Measurements from ENCODE around the gene FNDC8.

The FNDC8 gene

GRCh38 chr17:35129154-35129972 is 7.9 kb downstream of the FNDC8 start:
- DNase-seq (ENCODE audit: low read depth): no peak
- TF ChIP-seq CTCF (IDR thresholded peaks at IDR 0.05; ENCODE audit: control insufficient read depth, insufficient read depth, low read depth, low read length, missing control alignments): no peak
- H3K4me3 ChIP-seq (ENCODE audit: control insufficient read depth, low read depth, low read length): no peak overlapping the region

GRCh38 chr17:35129973-35130351 is 8.5 kb downstream of the FNDC8 start:
- no peak for TF ChIP-seq CTCF (IDR thresholded peaks at IDR 0.05; ENCODE audit: control insufficient read depth, insufficient read depth, low read depth, low read length, missing control alignments)
- H3K4me3 ChIP-seq (ENCODE audit: control insufficient read depth, low read depth, low read length): no peak overlapping the region
- DNase-seq (ENCODE audit: low read depth): no peak

GRCh38 chr17:35130392-35130791 is 9.0 kb downstream of the FNDC8 start:
- no peak for DNase-seq (ENCODE audit: low read depth)
- no peak for TF ChIP-seq CTCF (IDR thresholded peaks at IDR 0.05; ENCODE audit: control insufficient read depth, insufficient read depth, low read depth, low read length, missing control alignments)
- no peak overlapping the region for H3K4me3 ChIP-seq (ENCODE audit: control insufficient read depth, low read depth, low read length)

GRCh38 chr17:35132099-35132498 is 10.7 kb downstream of the FNDC8 start:
- DNase-seq (ENCODE audit: low read depth): no peak
- no peak for TF ChIP-seq CTCF (IDR thresholded peaks at IDR 0.05; ENCODE audit: control insufficient read depth, insufficient read depth, low read depth, low read length, missing control alignments)
- H3K4me3 ChIP-seq (ENCODE audit: control insufficient read depth, low read depth, low read length): no peak overlapping the region

DNA sequence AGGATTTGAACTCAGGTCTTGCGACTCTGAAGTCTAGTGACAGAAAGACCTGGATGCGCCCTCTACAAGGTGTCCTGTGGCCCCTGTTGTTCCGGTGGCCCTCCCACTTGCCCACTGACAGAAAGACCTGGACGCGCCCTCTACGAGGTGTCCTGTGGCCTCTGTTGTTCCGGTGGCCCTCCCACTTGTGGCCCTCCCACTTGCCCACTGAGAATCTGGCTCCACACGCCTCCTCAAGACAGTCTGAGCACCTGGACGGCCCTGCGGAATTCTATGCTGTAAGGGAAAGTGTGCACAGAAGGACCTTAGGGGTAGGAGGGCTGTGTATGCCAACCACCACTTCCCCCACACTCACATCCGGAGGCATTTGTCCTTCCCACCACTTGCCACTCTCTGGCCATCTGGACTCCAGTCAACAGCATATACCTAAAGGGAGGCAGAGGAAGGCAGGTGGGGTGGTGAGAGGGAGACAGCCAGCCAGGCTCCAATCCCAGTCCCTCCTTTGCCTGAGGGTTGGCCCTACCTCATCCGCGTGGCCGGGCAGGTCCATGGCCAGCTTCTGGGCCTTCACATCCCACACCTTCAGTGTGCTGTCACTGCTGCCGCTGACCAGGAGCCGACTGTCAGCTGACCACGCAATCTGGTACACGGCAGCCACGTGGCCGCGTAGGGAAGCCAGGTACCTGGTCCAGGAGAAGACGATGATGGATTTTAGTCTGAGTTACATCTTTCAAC is 11.6 kb downstream of the FNDC8 start:
- no peak for TF ChIP-seq CTCF (IDR thresholded peaks at IDR 0.05; ENCODE audit: control insufficient read depth, insufficient read depth, low read depth, low read length, missing control alignments)
- no peak overlapping the region for H3K4me3 ChIP-seq (ENCODE audit: control insufficient read depth, low read depth, low read length)
- no peak for DNase-seq (ENCODE audit: low read depth)

DNA sequence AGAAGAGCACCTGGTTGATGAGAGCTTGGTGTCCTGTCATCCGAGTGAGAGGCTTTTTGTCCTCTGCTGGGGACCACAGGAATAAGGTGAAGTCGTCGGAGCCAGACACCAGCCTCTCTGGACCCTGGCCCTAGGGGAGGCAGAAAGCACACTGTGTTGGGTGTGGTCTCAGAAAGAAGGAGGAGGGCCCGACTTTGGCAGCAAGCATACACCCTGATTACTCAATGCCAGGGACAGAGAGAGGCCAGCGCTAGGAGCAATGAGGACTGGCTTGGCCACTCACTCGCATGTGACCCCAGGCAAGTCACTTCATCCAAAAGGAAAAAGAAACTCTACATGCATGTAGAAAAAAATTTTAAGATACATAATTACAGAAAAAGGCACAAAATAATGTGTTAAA is 13.9 kb downstream of the FNDC8 start:
- DNase-seq (ENCODE audit: low read depth): no peak
- H3K4me3 ChIP-seq (ENCODE audit: control insufficient read depth, low read depth, low read length): no peak overlapping the region
- no peak for TF ChIP-seq CTCF (IDR thresholded peaks at IDR 0.05; ENCODE audit: control insufficient read depth, insufficient read depth, low read depth, low read length, missing control alignments)

Data from AG09309 (cell line).